ENCODE results near the gene ASCL4. TPM values are rescaled to one million over a fixed set of nuclear protein-coding genes. Genes with fewer than 3 reads are reported as not detected.
"Not testable (repeated sequence)": the region's sequence is repeated elsewhere in the genome, so short reads cannot be mapped to it uniquely, and the experiment has no call there.

The ASCL4 gene, protein sequence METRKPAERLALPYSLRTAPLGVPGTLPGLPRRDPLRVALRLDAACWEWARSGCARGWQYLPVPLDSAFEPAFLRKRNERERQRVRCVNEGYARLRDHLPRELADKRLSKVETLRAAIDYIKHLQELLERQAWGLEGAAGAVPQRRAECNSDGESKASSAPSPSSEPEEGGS
- polyA plus RNA-seq = not detected

DNA sequence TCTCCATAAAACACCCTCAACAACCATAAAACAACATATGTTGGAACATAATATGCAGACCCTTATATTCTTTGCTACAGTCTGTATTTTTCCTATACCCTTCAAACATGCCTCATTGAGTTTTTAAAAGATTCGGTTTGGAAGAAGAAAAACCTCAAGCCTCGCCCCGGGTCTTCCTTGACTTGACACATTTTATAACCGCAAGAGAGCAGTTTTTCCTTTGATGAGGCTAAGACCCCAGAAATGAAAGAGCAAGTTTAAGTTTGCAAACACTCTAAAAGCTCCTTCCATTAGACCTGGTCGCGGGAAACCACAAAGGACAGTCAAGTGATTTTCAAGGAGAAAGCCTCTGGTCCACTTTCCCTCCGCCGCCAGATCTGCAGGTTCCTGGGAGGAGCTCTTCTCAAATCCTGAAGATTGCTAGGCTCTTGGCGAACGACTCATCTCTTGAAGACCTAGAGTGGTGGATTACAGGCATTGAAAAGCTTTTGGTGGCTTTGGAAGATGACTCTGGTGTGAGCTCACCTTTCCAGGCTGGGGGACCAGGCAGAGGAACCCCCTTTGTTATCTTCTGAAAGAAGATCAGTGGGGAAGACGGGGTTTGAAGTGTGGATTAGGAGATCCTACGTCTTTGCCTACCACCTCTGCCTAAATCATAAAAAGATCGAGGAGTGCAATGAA is at the start of gene ASCL4:
ASCL4 (plus strand) TSS at position 356 of the 681 bp plus-strand sequence. CDS start 515 bp downstream, outside the sequence.
- 41 to 50% (median 43%) methylated on average over 13 of the region's 13 CpGs for WGBS, 3 donors
- H3K27ac ChIP-seq (ENCODE audit: low read depth, low read length) = no peak within 1 kb of the TSS

DNA sequence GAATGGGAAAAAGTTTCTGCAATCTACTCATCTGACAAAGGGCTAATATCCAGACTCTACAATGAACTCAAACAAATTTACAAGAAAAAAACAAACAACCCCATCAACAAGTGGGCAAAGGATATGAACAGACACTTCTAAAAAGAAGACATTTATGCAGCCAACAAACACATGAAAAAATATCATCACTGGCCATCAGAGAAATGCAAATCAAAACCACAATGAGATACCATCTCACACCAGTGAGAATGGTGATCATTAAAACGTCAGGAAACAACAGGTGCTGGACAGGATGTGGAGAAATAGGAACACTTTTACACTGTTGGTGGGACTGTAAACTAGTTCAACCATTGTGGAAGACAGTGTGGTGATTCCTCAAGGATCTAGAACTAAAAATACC is 47.2 kb upstream of the ASCL4 start:
- not testable (repeated sequence) for H3K27ac ChIP-seq (ENCODE audit: low read depth, low read length)
- WGBS, 3 donors = 52 to 73% (median 64%) methylated on average over 1 of the region's 1 CpG

DNA sequence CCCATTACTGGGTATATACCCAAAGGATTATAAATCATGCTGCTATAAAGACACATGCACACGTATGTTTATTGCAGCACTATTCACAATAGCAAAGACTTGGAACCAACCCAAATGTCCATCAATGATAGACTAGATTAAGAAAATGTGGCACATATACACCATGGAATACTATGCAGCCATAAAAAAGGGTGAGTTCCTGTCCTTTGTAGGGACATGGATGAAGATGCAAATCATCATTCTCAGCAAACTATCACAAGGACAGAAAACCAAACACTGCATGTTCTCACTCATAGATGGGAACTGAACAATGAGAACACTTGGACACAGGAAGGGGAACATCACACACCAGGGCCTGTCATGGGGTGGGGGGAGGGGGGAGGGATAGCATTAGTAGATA is 46.8 kb upstream of the ASCL4 start:
- H3K27ac ChIP-seq (ENCODE audit: low read depth, low read length) = not testable (repeated sequence)
- no CpG with 5 or more reads among the region's 1 CpG for WGBS, 3 donors

DNA sequence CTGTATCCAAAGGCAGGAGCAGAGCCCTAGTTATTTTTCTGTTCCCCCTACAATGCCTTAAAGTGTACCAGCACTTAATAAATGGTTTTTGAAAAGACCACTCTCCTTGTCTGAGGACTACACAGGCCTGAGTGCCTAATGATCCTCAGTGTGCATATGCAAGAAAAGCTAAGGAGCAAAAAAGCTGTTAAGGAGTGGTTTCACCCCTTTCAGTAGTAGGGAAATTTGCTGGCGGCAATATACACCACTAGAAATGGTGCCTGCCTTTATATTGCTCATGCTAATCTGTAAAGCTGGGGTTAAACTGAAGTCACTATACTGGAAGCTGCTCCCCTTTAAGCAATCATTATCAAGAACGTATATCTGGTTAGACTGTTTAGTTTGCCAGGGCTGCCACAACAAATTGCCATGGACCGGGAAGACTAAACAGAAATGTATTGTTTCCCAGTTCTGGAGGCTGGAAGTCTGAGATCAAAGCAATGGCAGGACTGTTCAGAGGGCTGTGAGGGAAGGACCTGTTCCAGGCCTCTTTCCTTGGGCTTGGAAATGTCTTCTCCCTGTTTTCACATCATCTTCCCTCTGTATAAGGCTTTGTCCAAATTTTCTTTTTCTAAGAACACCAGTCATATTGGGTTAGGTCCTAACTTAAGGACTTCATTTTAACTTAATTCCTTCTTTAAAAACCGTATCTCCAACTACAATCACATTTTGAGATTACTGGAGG is 43.7 kb upstream of the ASCL4 start:
- H3K27ac ChIP-seq (ENCODE audit: low read depth, low read length) = no peak overlapping the region
- 61 to 81% (median 76%) methylated on average over 4 of the region's 4 CpGs for WGBS, 3 donors

DNA sequence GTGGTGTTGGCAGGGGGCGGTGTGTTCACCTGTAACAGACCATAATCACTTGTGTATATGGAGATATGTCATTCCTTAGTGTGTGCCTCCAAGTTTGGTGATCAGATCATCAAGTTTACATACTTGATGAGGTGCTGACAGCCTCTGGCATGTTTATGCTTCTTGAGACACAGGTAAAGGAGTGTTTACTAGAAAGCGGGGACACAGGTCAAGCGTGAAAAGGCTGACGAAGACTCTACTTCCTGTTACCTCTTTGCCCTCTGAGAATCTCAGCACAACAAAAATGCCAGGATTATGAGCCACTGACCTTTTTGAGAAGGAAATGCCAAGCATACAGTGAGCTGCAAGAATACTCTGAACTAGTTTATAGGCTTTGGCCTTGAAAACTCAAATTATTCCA is 43.1 kb upstream of the ASCL4 start:
- 83 to 95% (median 84%) methylated on average over 4 of the region's 4 CpGs for WGBS, 3 donors
- no peak overlapping the region for H3K27ac ChIP-seq (ENCODE audit: low read depth, low read length)

DNA sequence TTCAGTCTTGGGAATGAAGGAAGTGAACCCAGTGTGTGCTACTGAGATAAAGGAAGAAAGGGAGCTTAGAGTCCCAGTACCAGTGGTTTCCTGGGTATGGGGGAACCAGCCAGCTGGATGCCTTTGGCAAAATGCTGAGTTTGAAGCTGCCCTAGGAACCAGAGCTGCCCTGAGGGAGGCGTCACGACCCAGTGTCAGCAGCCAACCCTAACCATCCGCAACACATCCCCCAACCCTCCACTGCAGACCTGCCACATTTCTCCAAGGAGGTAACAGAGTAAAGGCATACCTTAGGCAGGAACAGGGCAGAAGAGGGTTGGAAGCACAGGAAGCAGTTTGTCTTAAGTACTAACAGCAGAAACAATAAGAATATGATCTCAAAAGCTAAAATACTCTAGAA is 42.1 kb upstream of the ASCL4 start:
- 71 to 83% (median 80%) methylated on average over 3 of the region's 3 CpGs for WGBS, 3 donors
- H3K27ac ChIP-seq (ENCODE audit: low read depth, low read length) = no peak overlapping the region

DNA sequence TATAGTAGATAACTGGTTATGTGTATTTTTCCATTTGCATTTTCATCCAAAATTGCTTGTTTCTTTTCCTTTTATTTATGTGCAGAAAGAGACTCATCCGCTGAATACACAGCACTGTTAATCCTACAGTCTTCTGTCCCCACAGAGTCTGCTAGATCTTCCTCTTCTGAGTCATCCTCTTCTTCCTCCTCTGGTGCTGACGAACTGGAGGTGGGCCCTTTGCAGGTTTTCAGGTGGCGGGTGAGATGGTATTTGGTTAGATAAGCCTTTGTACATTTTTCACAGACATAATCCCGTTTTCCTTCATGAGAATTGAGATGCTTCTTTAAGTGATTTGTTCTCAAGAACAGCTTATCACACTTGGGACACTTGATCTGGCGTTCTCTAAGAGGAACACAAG is 40.4 kb upstream of the ASCL4 start:
- 91 to 93% (median 92%) methylated on average over 5 of the region's 5 CpGs for WGBS, 3 donors
- H3K27ac ChIP-seq (ENCODE audit: low read depth, low read length) = no peak overlapping the region

DNA sequence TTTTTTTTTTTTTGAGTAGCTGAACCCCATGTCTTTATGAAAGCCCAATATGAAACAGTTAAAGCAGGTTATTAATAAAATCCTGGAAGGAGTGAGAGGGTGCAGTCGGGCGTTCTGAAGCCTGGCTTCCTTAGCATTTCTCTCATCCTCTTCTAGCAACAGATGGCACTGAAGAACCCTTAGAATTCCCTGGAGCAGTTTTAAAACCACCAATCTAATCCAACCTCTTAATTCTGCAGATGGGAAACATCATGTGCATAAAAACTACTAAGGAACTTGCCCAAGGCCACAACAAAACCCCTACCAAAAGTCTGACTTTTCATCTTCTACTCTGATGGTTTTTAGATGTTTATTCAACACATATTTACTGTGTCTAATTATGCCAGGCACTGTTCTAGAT is 38.7 kb upstream of the ASCL4 start:
- WGBS, 3 donors = 82 to 94% (median 88%) methylated on average over 2 of the region's 2 CpGs

DNA sequence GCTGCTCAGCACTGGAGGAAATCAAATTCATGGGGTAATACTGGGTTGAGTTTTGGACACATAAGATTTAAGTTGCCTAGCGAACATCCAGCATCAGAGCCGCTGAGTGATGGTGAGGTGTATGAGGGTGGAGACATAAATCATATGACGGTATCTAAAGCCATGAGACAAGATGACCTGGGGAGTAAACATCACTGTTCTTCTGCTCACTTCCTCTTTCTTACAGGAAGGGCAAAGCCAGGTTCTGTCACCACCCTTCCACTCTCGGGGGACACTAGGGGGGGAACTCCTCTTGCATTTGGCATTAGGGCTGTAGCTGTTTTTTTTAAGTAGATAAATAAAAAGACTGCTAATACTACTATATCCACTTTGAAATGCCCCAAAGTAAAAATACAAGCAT is 37.6 kb upstream of the ASCL4 start:
- H3K27ac ChIP-seq (ENCODE audit: low read depth, low read length) = no peak overlapping the region
- 73 to 85% (median 83%) methylated on average over 4 of the region's 4 CpGs for WGBS, 3 donors

More for the DNA sequence above, 38.7 kb upstream of the ASCL4 start:
- H3K27ac ChIP-seq (ENCODE audit: low read depth, low read length) = no peak overlapping the region

DNA sequence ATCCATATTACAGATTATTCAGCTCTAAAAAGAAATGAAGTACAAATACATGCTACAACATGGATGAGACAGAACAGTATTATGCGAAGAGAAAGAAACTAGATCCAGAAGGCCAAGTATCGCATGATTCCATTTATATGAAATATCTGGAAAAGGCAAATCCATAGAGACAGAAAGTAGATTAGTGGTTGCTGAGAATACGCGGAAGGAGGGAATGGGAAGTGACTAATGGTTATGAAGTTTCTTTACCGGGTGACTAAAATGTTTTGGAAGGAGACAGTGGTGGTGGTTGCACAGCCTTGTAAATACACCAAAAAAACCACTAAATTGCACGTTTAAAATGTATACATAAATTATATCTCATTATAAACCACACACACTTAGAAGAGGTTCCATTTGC is 26.0 kb upstream of the ASCL4 start:
- 58 to 80% (median 64%) methylated on average over 6 of the region's 6 CpGs for WGBS, 3 donors
- no peak overlapping the region for H3K27ac ChIP-seq (ENCODE audit: low read depth, low read length)

DNA sequence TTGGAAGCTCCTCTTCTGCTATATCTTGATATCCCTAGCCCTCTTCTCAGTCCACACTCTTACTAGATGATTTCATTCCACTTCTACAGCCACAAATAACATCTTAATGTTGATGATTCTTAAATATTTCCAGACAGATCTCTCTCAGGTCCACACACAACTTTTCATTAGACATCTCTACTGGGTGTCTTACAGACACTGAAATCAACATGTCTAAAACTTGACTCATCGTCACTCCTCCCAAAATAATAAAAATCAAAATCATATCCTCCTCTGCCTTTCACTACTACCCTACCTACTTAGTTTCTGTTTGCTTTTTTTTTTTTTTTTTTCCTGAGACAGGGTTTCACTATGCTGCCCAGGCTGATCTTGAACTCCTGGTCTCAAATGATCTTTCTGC is 25.4 kb upstream of the ASCL4 start:
- WGBS, 3 donors = 81 to 94% (median 91%) methylated on average over 1 of the region's 1 CpG
- no peak overlapping the region for H3K27ac ChIP-seq (ENCODE audit: low read depth, low read length)

DNA sequence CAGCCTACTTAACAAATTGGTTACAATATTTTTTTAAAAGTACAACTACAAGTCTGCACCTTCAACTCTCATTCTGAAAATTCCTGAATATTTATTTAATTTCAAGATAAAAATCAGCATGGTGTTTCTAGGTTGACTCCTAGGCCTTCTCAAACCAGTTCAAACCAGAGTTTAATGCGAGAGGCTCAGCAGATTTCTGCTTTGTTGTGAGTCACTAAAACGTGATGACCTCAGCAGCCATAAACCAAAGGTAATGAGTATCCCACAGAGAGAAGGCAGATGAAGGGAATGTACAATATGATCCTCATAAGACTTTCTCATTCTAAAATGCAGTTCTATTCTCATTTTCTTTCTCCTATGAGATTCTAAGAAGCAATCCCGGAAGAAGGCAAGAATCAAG is 15.1 kb upstream of the ASCL4 start:
- WGBS, 3 donors = 34 to 47% (median 40%) methylated on average over 3 of the region's 3 CpGs
- H3K27ac ChIP-seq (ENCODE audit: low read depth, low read length) = no peak overlapping the region

DNA sequence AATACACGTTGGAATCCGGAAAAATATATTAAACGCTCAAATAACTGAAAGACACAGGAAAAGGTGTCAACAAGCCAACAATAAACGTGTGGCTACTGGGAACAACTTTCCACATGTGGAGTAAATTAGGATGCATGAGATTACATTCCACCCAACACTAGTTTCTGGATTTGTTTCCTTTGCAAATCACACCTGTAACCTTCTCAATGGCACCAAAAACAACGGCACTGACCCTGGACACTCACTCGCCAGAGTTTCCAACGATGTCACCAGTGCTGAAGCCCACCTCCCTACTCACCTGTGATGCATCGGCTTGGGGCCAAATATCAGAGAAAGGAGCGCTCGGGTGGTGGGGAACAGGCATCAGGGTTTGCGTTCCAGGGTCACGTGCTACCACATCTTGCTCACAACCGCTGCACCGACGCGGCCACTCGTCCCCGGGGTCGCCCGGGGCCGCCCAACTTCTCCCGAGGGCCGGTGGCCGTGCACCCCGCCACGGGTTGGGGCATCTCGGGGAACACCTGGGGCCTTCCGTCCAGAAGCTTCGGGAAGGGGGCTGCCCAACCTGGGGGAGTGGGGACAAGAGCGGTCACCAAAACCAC is 14.2 kb upstream of the ASCL4 start:
- 1 to 3% (median 2%) methylated on average over 30 of the region's 30 CpGs for WGBS, 3 donors
- no peak overlapping the region for H3K27ac ChIP-seq (ENCODE audit: low read depth, low read length)

DNA sequence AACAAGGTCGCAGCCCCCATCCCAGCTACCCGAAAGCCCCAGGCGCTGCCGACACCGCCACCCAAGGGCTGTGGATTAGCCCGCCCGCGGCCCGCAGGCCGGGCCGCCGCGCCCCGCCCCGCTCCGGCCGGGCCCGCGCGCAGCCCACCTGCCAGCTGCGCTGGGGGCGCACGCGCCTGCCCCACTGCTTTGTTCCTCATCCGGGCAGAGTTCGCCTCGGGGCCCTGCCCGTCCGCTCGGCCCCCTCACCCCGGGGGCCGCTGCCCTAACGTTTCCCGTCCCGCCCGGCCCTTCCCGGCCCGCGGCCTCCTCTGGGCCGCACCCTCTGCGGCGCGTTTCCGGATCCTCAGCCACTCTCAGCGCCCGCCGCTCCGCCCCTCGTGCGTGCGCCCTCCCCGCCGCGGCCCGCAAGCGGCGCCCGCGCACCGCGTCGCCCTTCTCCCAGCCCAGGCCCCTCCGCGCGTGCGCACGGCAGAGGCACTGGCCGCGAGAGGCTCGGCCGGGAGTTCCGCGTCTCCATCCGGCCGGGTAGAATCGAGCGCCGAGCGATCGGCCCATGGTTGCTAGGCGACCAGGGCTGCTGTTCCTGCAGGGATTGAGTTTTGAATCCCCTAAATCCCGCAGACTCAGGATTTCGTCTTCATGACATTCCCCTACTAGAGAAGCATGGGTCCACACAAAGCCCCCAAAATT is 13.5 kb upstream of the ASCL4 start, which contains the start of gene PRDM4:
PRDM4 (minus strand) TSS at position 329 of the 693 bp plus-strand sequence. CDS start 622 bp downstream, outside the sequence.
- no peak within 1 kb of the TSS for H3K27ac ChIP-seq (ENCODE audit: low read depth, low read length)
- 0% methylated on average over 46 to 83 of the region's 83 CpGs for WGBS, 3 donors

DNA sequence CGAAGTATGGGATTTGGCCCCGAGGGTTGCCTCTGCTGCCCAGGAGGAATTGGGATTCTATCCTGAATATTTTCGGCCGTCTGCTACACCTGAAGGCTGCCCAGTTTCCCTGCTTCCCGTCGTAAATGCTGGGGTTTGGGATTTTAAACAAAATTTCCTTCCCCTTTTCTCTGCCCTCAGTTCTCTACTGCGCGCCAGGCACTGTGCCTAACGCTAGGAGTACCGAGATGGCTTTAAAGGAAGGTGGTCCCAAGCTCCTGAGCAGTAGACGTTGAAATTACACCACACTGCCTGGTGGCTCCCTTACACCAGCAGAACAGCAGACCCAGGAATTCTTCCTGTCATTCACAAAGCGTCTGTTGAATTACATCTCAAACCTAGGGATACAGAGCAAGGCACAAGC is 13.0 kb upstream of the ASCL4 start:
- H3K27ac ChIP-seq (ENCODE audit: low read depth, low read length) = no peak overlapping the region
- 3 to 4% (median 3%) methylated on average over 12 of the region's 12 CpGs for WGBS, 3 donors

DNA sequence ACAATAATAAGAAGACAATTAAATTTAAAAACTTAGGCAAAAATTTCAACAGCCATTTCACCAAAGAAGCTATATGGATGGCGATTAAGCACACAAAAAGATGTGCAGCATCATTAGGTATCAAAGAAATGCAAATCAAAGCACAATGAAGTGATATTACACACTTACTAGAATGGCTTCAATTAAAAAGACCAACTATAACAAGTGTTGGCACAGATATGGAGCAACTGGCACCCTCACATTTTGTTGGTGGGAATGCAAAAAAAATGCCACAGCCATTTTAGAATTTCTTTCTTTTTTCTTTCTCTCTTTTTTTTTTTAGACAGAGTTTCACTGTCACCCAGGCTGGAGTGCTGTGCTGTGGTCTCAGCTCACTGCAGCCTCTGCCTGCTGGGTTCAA is 11.6 kb upstream of the ASCL4 start:
- WGBS, 3 donors = 78 to 94% (median 91%) methylated on average over 1 of the region's 1 CpG
- no peak overlapping the region for H3K27ac ChIP-seq (ENCODE audit: low read depth, low read length)

DNA sequence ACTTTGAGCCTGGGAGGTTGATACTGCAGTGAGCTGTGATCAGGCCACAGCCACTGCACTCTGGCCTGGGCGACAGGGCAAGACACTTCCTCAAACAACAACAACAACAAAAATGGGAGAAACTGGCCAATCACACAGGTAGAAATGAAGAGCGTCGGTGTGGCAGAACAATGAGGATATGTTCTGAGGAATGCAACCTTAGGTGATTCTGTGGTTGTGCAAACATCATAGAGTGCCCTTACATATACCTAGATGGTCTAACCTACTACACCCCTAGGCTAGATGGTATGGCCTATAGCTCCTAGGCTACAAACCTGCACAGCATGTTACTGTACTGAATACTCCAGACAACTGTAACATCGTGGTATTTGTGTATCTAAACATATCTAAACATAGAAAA is 9.9 kb upstream of the ASCL4 start:
- 65 to 78% (median 77%) methylated on average over 4 of the region's 4 CpGs for WGBS, 3 donors
- H3K27ac ChIP-seq (ENCODE audit: low read depth, low read length) = no peak overlapping the region

DNA sequence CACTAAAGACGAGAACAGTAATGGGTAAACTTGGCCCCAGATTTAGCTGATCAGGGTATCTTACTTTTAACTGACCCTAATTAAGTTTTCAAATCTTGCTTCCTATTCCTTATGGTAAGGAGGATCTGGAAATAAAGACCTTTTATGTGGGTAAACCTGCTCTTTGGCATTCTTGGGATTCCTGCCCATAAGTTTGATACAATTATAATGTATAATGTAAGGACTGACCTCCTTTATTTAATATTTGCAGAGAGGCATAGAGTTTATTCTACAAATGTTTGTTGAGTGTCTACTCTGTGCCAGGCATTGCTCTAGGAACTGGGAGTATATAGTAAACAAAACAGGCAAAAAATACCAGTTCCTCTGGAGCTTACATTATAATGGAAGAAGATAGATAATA is 9.2 kb upstream of the ASCL4 start:
- H3K27ac ChIP-seq (ENCODE audit: low read depth, low read length) = no peak overlapping the region
- 69 to 90% (median 76%) methylated on average over 1 of the region's 1 CpG for WGBS, 3 donors

DNA sequence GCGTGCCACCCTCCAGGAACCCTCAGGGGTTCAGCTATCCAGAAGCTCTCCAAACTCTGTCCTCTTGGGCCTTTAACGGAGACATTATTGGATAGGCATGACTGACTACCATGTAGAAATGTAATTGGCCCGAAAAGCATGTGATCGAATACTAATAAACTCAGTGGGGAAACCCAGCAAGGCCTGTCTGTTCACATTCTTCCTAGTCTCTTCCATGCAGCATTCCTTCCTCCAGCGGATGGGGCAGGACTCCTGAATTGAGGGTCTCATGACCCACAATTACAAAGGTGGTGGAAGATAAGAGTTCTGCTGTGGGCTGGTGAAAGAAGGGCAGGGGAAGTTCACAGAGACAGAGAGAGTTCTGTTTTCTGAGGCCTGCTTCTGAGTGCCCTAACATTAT is 7.0 kb upstream of the ASCL4 start:
- no peak overlapping the region for H3K27ac ChIP-seq (ENCODE audit: low read depth, low read length)
- WGBS, 3 donors = 71 to 91% (median 85%) methylated on average over 5 of the region's 5 CpGs

Data from adipose tissue (tissue), 3 donors.